HepG2 (cell line): Measurements from ENCODE around the gene NOP9.

Source experiments
- ARID3A ChIP-seq: IDR thresholded peaks from 2 replicates; pipeline ENCODE4 v1.6.1; 2012; ENCODE audit warnings: low read depth, low read length, improper control_type of control experiment
- JUNB ChIP-seq: sonication (generic); formaldehyde crosslinking; IDR thresholded peaks from 2 replicates; pipeline ENCODE4 v1.8.0; 2022; ENCODE audit warnings: missing genetic modification reagents, mild to moderate bottlenecking, borderline replicate concordance
- YY1 ChIP-seq: IDR thresholded peaks from 2 replicates; pipeline ENCODE4 v1.6.1; 2011; ENCODE audit warnings: low read length, low read depth, moderate library complexity, mild to moderate bottlenecking; ENCODE audit not compliant: insufficient read depth, insufficient replicate concordance
- ZNF878 ChIP-seq: sonication (generic); formaldehyde crosslinking; IDR thresholded peaks from 2 replicates; pipeline ENCODE4 v1.8.1; 2023; ENCODE audit warnings: mild to moderate bottlenecking, missing genetic modification reagents, moderate library complexity

GRCh38 chr14:24356208-24356607 is 56.6 kb downstream of the NOP9 start:
- TF ChIP-seq JUNB (CRISPR knock-in tag): no peak
- TF ChIP-seq ZNF878 (CRISPR knock-in tag): no peak
- no peak for TF ChIP-seq YY1
- no peak for TF ChIP-seq ARID3A
